Right lobe of liver (tissue), 6 donors: ENCODE data around the gene SHOC2. TPM values are rescaled to one million over a fixed set of nuclear protein-coding genes. Genes with fewer than 3 reads are reported as not detected.
"Not testable (repeated sequence)": the region's sequence is repeated elsewhere in the genome, so short reads cannot be mapped to it uniquely, and the experiment has no call there.

Experiments used
- ATAC-seq, 4 donors: fragments of 200-7000 bp; cut with Tn5 transposase; one replicate each; pipeline ENCODE4 v1.9.1; 2020; ENCODE audit warnings: mild to moderate bottlenecking in 4 of 4, moderate library complexity in 4 of 4
- DNase-seq, 3 donors: peaks; one replicate each; pipeline ENCODE4 v3.0.0-alpha.2; 2020
- H3K27ac ChIP-seq, 3 donors: fragments of 200-600 bp; one replicate each; pipeline ENCODE4 v1.8.0; 2022
- H3K27me3 ChIP-seq, 2 donors: fragments of 200-600 bp; one replicate each; pipeline ENCODE4 v1.8.0; 2022
- H3K36me3 ChIP-seq, 4 donors: fragments of 200-600 bp; sonication (generic) in 1 of 4; one replicate each; pipeline versions ENCODE4 v1.5.1 to v1.8.0; 2017 to 2022; ENCODE audit warnings: control low read depth in 1 of 4
- H3K4me1 ChIP-seq, 4 donors: fragments of 200-600 bp; sonication (generic) in 1 of 4; one replicate each; pipeline versions ENCODE4 v1.5.1 to v1.8.0; 2017 to 2022; ENCODE audit warnings: control low read depth in 1 of 4
- H3K4me3 ChIP-seq, 3 donors: fragments of 200-600 bp; one replicate each; pipeline ENCODE4 v1.8.0; 2022
- H3K9me3 ChIP-seq, 4 donors: fragments of 200-600 bp; sonication (generic) in 1 of 4; one replicate each; pipeline versions ENCODE4 v1.5.1 to v1.8.0; 2017 to 2022; ENCODE audit warnings: control low read depth in 1 of 4
- CTCF ChIP-seq, 4 donors: fragments of 200-600 bp in 3 of 4; fragments of 450-650 bp in 1 of 4; IDR thresholded peaks; one replicate each; pipeline versions ENCODE4 v1.5.1 to v1.8.0; 2016 to 2022; ENCODE audit warnings: antibody characterized with exemption in 4 of 4, mild to moderate bottlenecking in 2 of 4
- POLR2A ChIP-seq: fragments of 450-650 bp; IDR thresholded peaks from one replicate; pipeline ENCODE4 v1.6.1; 2017; ENCODE audit warnings: antibody characterized with exemption, mild to moderate bottlenecking
- WGBS: methylation state at CpG from one replicate; pipeline ENCODE4 v1.1.6; 2018; ENCODE audit warnings: low coverage, low lambda C conversion rate; ENCODE audit not compliant: insufficient coverage; ENCODE audit errors: missing lambda C conversion rate; 5-methylcytosine and 5-hydroxymethylcytosine counted together
- intact Hi-C, 2 donors: fragments of 100-400 bp; cut with DNase I; formaldehyde crosslinking; loops; one replicate each; pipeline versions ENCODE4 v1.11.2 to v1.14.1; 2022
- total RNA-seq, 6 experiments: library from RNA; depleted of rRNA in 2 of 6; stranded (reverse); fragments of >200 nt in 2 of 6; fragmentation: NEBNext Ultra II Directional in 3 of 6; extraction: Animal tissue kit (Norgen Biotek cat#: 25700) in 3 of 6; gene quantifications; one replicate each; pipeline versions ENCODE4 v1.1.0 to v1.2.4, GENCODE V29; 2016 to 2023
- donor health status: DM: no; HTN: yes; CAD: no.
- donor health status: DM: no; HTN: no; CAD: no.
- donor health status: DM: no; HTN: no; CAD: no.
- donor health status: DM: no; HTN: yes; CAD: no.
- donor health status: DM: no; HTN: yes; CAD: no.

SHOC2 gene
- total RNA-seq, 6 experiments from 2014 or later, result 16.0 to 28.6 (median 22.2) TPM

DNA sequence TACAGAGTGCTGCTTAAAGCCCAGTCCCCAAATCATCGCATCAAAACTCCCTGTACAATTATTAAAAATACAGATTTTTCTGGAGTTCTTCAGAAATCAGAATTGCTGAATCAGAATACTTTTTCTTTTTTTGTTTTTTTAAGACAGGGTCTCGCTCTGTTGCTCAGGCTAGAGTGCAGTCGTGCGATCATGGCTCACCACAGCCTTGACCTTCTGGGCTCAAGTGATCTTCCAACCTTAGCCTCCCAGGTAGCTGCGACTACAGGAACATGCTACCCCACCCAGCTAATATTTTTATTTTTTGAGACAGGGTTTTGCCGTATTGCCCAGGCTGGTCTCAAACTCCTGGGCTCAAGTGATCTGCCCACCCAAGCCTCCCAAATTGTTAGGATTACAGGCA, 4.4 kb upstream of the SHOC2 start:
- DNase-seq, result no peak
- intact Hi-C loops, result no loop called here
- 87% methylated on average over 6 of the region's 6 CpGs for WGBS
- H3K36me3 ChIP-seq, result no peaks in the 10 kb centered on the region
- no peak overlapping the region for H3K4me3 ChIP-seq
- no peak overlapping the region for H3K27ac ChIP-seq
- no peaks in the 10 kb centered on the region for H3K9me3 ChIP-seq
- ATAC-seq, result no peak
- peaks cover 0 to 10% (median 4%) of the 10 kb centered on the region in 4 donors for H3K4me1 ChIP-seq
- TF ChIP-seq CTCF (IDR thresholded peaks at IDR 0.05), result no peak
- TF ChIP-seq POLR2A, result no peak
- no peaks in the 10 kb centered on the region for H3K27me3 ChIP-seq

GRCh38 chr10:110915600-110915999, 3.8 kb upstream of the SHOC2 start:
- H3K36me3 ChIP-seq, ATAC-seq, H3K4me3 ChIP-seq, H3K27ac ChIP-seq, H3K9me3 ChIP-seq, H3K27me3 ChIP-seq, DNase-seq, intact Hi-C loops: not testable (repeated sequence)
- WGBS, result 81% methylated on average over 4 of the region's 4 CpGs
- peaks cover 0 to 11% (median 5%) of the 10 kb centered on the region in 4 donors for H3K4me1 ChIP-seq

DNA sequence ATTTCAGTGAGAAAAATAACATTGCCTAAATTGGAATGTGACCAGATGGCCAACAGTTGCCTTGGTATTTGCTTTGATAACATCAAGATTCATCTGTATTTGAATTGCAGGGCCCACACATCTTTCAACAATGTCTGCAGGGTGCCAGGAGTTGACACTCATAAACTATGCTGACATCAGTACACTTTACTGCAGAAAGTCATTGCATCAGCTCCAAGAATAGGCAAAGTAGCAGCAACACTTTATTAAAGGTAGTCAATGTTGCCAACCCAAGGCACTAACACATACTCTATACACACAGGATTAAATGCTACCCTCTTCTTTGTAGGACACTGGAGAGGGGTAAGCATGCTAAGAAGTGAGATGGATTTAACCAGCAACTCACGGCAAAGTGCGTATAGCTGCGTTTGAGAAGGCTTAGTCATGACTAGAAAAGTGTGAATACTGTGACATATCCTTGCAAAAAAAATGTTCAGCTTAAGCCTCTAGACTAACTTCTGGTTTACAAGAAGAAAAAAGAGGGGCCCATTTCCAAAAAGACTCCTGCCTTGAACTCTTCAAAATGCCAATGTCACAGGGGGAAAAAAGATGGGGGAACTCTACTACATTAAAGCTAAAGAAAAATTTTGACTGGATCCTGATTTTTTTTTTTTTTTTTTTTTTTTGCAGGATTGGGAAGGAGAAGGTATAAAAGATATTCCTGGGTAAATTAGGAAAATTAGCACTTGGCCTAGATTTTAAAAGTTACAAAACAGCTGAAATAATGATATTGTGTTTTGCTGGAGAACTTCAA, 2.7 kb upstream of the SHOC2 start:
- intact Hi-C loops, result no loop called here
- 100% methylated on average over 3 of the region's 3 CpGs for WGBS
- TF ChIP-seq CTCF (IDR thresholded peaks at IDR 0.05) (no peak), POLR2A (no peak)
- Histone ChIP-seq H3K4me3 (no peak overlapping the region), H3K27ac (no peak overlapping the region), H3K36me3 (no peaks in the 10 kb centered on the region), H3K27me3 (no peaks in the 10 kb centered on the region), H3K9me3 (no peaks in the 10 kb centered on the region), H3K4me1 (peaks cover 0 to 20% (median 8%) of the 10 kb centered on the region in 4 donors)
- ATAC-seq (no peak), DNase-seq (no peak)

- Histone ChIP-seq H3K4me1 (peaks cover 0 to 21% (median 11%) of the 10 kb centered on the region in 4 donors), H3K36me3 (no peaks in the 10 kb centered on the region), H3K27ac (peak overlapping the region; percentile 96 to 99 (median 97)), H3K27me3 (no peaks in the 10 kb centered on the region), H3K9me3 (no peaks in the 10 kb centered on the region), H3K4me3 (peak overlapping the region; percentile 50 to 91 (median 75))
- ATAC-seq (no peak), DNase-seq (peak; percentile 98)
- intact Hi-C loops, result no loop called here
- peak in 2 of 4 donors; percentile 7 to 10 for TF ChIP-seq CTCF (IDR thresholded peaks at IDR 0.05)
- TF ChIP-seq POLR2A, result no peak
- WGBS, result 0% methylated on average over 9 of the region's 15 CpGs
Measured at GRCh38 chr10:110918269-110918642, 1.1 kb upstream of the SHOC2 start.

GRCh38 chr10:110918643-110919348, 608 bp upstream of the SHOC2 start, which contains the start of gene BBIP1:
TSS of gene BBIP1 (minus strand) at chr10:110919180. CDS start at chr10:110918157, 1,023 bp downstream.
- WGBS, result 0% methylated on average over 15 of the region's 40 CpGs
- no peaks in the 10 kb centered on the region for H3K36me3 ChIP-seq
- TF ChIP-seq CTCF (IDR thresholded peaks at IDR 0.05), result peak in 1 of 4 donors; percentile 5
- peak; percentile 91 for TF ChIP-seq POLR2A
- peak within 1 kb of the TSS; percentile 96 to 99 (median 97) for H3K27ac ChIP-seq
- no peak for DNase-seq
- ATAC-seq, result peak; percentile 87 to 96 (median 91)
- no peaks in the 10 kb centered on the region for H3K27me3 ChIP-seq
- peaks cover 0 to 26% (median 14%) of the 10 kb centered on the region in 4 donors for H3K4me1 ChIP-seq
- intact Hi-C loops, result no loop called here
- H3K4me3 ChIP-seq, result peak within 1 kb of the TSS; percentile 61 to 91 (median 75)
- H3K9me3 ChIP-seq, result no peaks in the 10 kb centered on the region
